Measurements from ENCODE around the gene FBRSL1. TPM values are rescaled to one million over a fixed set of nuclear protein-coding genes. Genes with fewer than 3 reads are reported as not detected.

FBRSL1 gene
- total RNA-seq, 1 donor from 2014 or later, result 26.1 TPM

GRCh38 chr12:132558861-132559623 lies 69.1 kb downstream of the FBRSL1 start:
- ATAC-seq, result no peak

- ATAC-seq, result peak; percentile 72
These were observed 69.9 kb downstream of the FBRSL1 start for GRCh38 chr12:132559652-132560363.

- peak; percentile 57 for ATAC-seq
These were observed 70.3 kb downstream of the FBRSL1 start for GRCh38 chr12:132560364-132560613.

DNA sequence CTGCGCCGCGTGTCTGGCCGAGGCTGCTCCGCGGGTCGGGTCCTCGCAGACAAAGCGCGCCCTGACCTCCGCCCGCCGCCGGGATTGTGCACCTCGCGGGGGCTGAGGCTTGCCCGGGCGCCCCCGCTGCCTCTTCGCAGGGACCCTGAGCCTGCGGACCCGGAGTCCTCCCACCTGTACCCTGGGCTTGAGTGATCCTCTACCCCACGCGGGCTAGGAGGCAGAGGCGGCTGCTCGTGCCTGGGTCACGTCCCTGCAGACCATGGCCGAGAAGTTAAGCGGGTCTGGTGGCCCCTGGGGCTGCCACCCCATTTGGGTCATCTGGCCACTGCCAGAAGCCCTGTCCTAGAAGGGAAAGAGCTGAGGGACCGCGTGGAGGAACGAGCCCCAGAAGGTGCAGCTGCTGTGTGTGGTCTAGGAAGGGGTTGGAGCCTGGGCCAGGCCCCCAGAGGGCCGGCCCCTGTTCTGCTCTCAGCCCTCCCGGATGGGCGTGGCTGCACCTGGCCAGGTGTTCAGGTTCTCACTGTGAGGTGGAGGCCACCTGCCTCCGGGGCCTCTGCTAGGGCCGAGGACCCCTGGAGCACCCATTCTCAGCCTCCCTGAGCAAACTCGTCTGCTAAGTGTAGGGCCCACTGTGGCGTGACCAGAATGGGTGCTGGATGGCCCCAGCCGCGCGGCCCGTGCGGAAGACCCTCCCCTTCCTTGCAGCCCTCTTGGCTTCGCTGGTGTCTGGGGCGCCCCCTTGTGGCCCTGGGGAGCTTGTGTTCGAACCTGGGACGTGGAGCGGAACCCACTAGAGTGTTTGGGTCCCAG lies 70.9 kb downstream of the FBRSL1 start:
- ATAC-seq, result peak; percentile 52

Other genes starting within 250 kb of the FBRSL1 start
- gene GALNT9, start 160.6 kb upstream of the FBRSL1 start, total RNA-seq, result not detected
- 0.32 TPM for gene LRCOL1, start 120.4 kb downstream of the FBRSL1 start, total RNA-seq
- gene P2RX2, start 128.6 kb downstream of the FBRSL1 start, total RNA-seq, result not detected
- 23.4 TPM for gene POLE, start 197.2 kb downstream of the FBRSL1 start, total RNA-seq
- 12.3 TPM for gene PXMP2, start 197.4 kb downstream of the FBRSL1 start, total RNA-seq
- 49.8 TPM for gene PGAM5, start 220.7 kb downstream of the FBRSL1 start, total RNA-seq

Data from esophagus mucosa (tissue), 1 donor.